MCF 10A (cell line): Measurements from ENCODE around the gene NFATC4. TPM values are rescaled to one million over a fixed set of nuclear protein-coding genes. Genes with fewer than 3 reads are reported as not detected.

Experiments used
- BruUV-seq: library from RNA; stranded (reverse); fragments of 400-500 nt; replicated peaks from 2 replicates; lab custom pipeline; 2021; lab: Mats Ljungman, UMichigan
- CTCF ChIA-PET: fragments of 300-600 bp; sonication (Branson Sonifier 250); formaldehyde crosslinking; extraction: SDS; loops from one replicate; lab custom pipeline; 2021; ENCODE audit warnings: antibody characterized with exemption, inconsistent platforms; lab: Yijun Ruan, JAX
- POLR2A ChIA-PET: fragments of 300-600, 350-650 bp; sonication (Branson Sonifier 250); formaldehyde crosslinking; extraction: SDS; loops from one replicate; lab custom pipeline; 2020; ENCODE audit warnings: antibody characterized with exemption, inconsistent platforms; lab: Yijun Ruan, JAX
- DNase-seq: peaks from one replicate; pipeline ENCODE4 v3.0.0-alpha.2; 2018; ENCODE audit not compliant: unreplicated experiment
- H3K27ac Mint-ChIP-seq: one replicate; pipeline ENCODE4 v1.8.0; 2022; ENCODE audit warnings: mild to moderate bottlenecking, low read depth, mixed read lengths; ENCODE audit not compliant: unreplicated experiment
- H3K27me3 Mint-ChIP-seq: one replicate; pipeline ENCODE4 v1.8.0; 2022; ENCODE audit warnings: mixed read lengths; ENCODE audit not compliant: insufficient read depth, unreplicated experiment
- H3K36me3 Mint-ChIP-seq: one replicate; pipeline ENCODE4 v1.8.0; 2022; ENCODE audit warnings: mild to moderate bottlenecking, moderate library complexity, mixed read lengths; ENCODE audit not compliant: insufficient read depth, unreplicated experiment
- H3K4me1 Mint-ChIP-seq: one replicate; pipeline ENCODE4 v1.8.0; 2022; ENCODE audit warnings: mixed read lengths; ENCODE audit not compliant: insufficient read depth, unreplicated experiment
- H3K4me3 Mint-ChIP-seq: one replicate; pipeline ENCODE4 v1.8.0; 2022; ENCODE audit warnings: mild to moderate bottlenecking, moderate library complexity, mixed read lengths; ENCODE audit not compliant: unreplicated experiment
- H3K9me3 Mint-ChIP-seq: one replicate; pipeline ENCODE4 v1.8.0; 2022; ENCODE audit warnings: mixed read lengths; ENCODE audit not compliant: unreplicated experiment
- CTCF ChIP-seq: fragments of 200-600 bp; IDR thresholded peaks from one replicate; pipeline ENCODE4 v1.8.0; 2022; ENCODE audit warnings: antibody characterized with exemption, mild to moderate bottlenecking; ENCODE audit not compliant: unreplicated experiment
- intact Hi-C: fragments of 100-400 bp; cut with micrococcal nuclease; formaldehyde crosslinking; loops from 2 replicates; pipeline ENCODE4 v1.14.1; 2022
- total RNA-seq: library from RNA; stranded (reverse); gene quantifications from 2 replicates; pipeline ENCODE4 v1.2.3, GENCODE V29; 2022

The NFATC4 gene
- total RNA-seq, 1 experiment from 2014 or later: 0.23 TPM

GRCh38 chr14:24379907-24380730 is 12.1 kb downstream of the NFATC4 start:
- no peak overlapping the region for H3K27ac Mint-ChIP-seq
- H3K9me3 Mint-ChIP-seq: no peaks in the 10 kb centered on the region
- H3K4me1 Mint-ChIP-seq: no peaks in the 10 kb centered on the region
- CTCF ChIA-PET: interaction anchor here (0.8 to 4.5 kb wide), 7 partner anchors 10 to 57 kb away, joined by 3 to 27 read pairs (median 3); partner anchors contain the start of genes ADCY4, KHNYN and NFATC4
- H3K4me3 Mint-ChIP-seq: no peak overlapping the region
- intact Hi-C loops: no loop called here
- BruUV-seq: no TSS peak
- no peaks in the 10 kb centered on the region for H3K36me3 Mint-ChIP-seq
- no peak for TF ChIP-seq CTCF
- peaks cover 13% of the 10 kb centered on the region for H3K27me3 Mint-ChIP-seq
- POLR2A ChIA-PET: interaction anchor here (1.1 to 3.1 kb wide), 6 partner anchors 9 to 49 kb away, joined by 3 to 12 read pairs (median 4); partner anchors contain the start of genes CBLN3 and KHNYN
- DNase-seq: no peak

- Mint-ChIP-seq H3K36me3 (no peaks in the 10 kb centered on the region), H3K4me1 (no peaks in the 10 kb centered on the region), H3K27me3 (peaks cover 13% of the 10 kb centered on the region), H3K9me3 (no peaks in the 10 kb centered on the region), H3K4me3 (no peak overlapping the region), H3K27ac (no peak overlapping the region)
- no TSS peak for BruUV-seq
- intact Hi-C loops: no loop called here
- POLR2A ChIA-PET: interaction anchor here (0.7 kb wide), 1 partner anchor 70 kb away, joined by 3 read pairs; the partner anchor contains the start of gene LTB4R
- TF ChIP-seq CTCF: no peak
- CTCF ChIA-PET: interaction anchor here (0.7 to 2.3 kb wide), 5 partner anchors 16 to 1834 kb away, joined by 3 to 7 read pairs (median 3); no protein-coding TSS in a partner anchor
- DNase-seq: no peak
Observed at GRCh38 chr14:24381363-24382063, 13.5 kb downstream of the NFATC4 start.

- H3K27me3 Mint-ChIP-seq: peaks cover 13% of the 10 kb centered on the region
- BruUV-seq: no TSS peak
- H3K9me3 Mint-ChIP-seq: no peaks in the 10 kb centered on the region
- no peak for DNase-seq
- TF ChIP-seq CTCF: no peak
- POLR2A ChIA-PET: interaction anchor here (0.7 kb wide), 2 partner anchors 14 to 71 kb away, joined by 3 to 5 read pairs; partner anchors contain the start of gene LTB4R
- no peak overlapping the region for H3K27ac Mint-ChIP-seq
- no peak overlapping the region for H3K4me3 Mint-ChIP-seq
- H3K4me1 Mint-ChIP-seq: no peaks in the 10 kb centered on the region
- CTCF ChIA-PET: interaction anchor here (0.7 to 2.3 kb wide), 6 partner anchors 17 to 1834 kb away, joined by 3 to 7 read pairs (median 4); no protein-coding TSS in a partner anchor
- H3K36me3 Mint-ChIP-seq: no peaks in the 10 kb centered on the region
- intact Hi-C loops: no loop called here
Observed at GRCh38 chr14:24382064-24382371, 14.0 kb downstream of the NFATC4 start.

GRCh38 chr14:24384169-24384568 is 16.2 kb downstream of the NFATC4 start:
- no TSS peak for BruUV-seq
- no peak for DNase-seq
- TF ChIP-seq CTCF: no peak
- no peaks in the 10 kb centered on the region for H3K4me1 Mint-ChIP-seq
- H3K27me3 Mint-ChIP-seq: peaks cover 13% of the 10 kb centered on the region
- H3K4me3 Mint-ChIP-seq: no peak overlapping the region
- intact Hi-C loops: no loop called here
- ChIA-PET CTCF (interaction anchor here (0.6 to 1.3 kb wide), 3 partner anchors 41 to 53 kb away, joined by 3 to 5 read pairs (median 4); no protein-coding TSS in a partner anchor), POLR2A (no interaction called here)
- H3K36me3 Mint-ChIP-seq: no peaks in the 10 kb centered on the region
- no peak overlapping the region for H3K27ac Mint-ChIP-seq
- no peaks in the 10 kb centered on the region for H3K9me3 Mint-ChIP-seq
